HG03575 (cell line): ENCODE data around the gene RNF146.

ENCODE experiments used
- ATAC-seq: cut with Tn5 transposase; IDR thresholded peaks from one replicate; pipeline ENCODE4 v1.9.1; 2021; ENCODE audit not compliant: unreplicated experiment, insufficient number of reproducible peaks, low FRiP score; ENCODE audit errors: extremely low read depth

Gene RNF146

GRCh38 chr6:127277878-127278843 is 11.5 kb downstream of the RNF146 start:
- ATAC-seq = no peak

GRCh38 chr6:127279815-127280214 is 13.2 kb downstream of the RNF146 start:
- ATAC-seq = no peak

GRCh38 chr6:127282184-127282583 is 15.5 kb downstream of the RNF146 start:
- no peak for ATAC-seq

- no peak for ATAC-seq
Measured at GRCh38 chr6:127288705-127289104, 22.0 kb downstream of the RNF146 start.

GRCh38 chr6:127289934-127290333 is 23.3 kb downstream of the RNF146 start:
- ATAC-seq = no peak

GRCh38 chr6:127290391-127291265 is 24.0 kb downstream of the RNF146 start:
- no peak for ATAC-seq

- peak; percentile 77 for ATAC-seq
Measured at GRCh38 chr6:127291495-127291894, 24.8 kb downstream of the RNF146 start.

GRCh38 chr6:127297502-127298070 is 30.9 kb downstream of the RNF146 start:
- ATAC-seq = no peak

- no peak for ATAC-seq
Measured at GRCh38 chr6:127298475-127298874, 31.8 kb downstream of the RNF146 start.

- ATAC-seq = no peak
Measured at GRCh38 chr6:127299522-127300240, 33.0 kb downstream of the RNF146 start.

GRCh38 chr6:127300411-127300810 is 33.7 kb downstream of the RNF146 start:
- ATAC-seq = no peak

GRCh38 chr6:127301199-127301700 is 34.6 kb downstream of the RNF146 start:
- ATAC-seq = no peak

GRCh38 chr6:127302728-127303660 is 36.3 kb downstream of the RNF146 start:
- peak; percentile 80 for ATAC-seq

GRCh38 chr6:127303917-127304316 is 37.3 kb downstream of the RNF146 start:
- ATAC-seq = no peak

GRCh38 chr6:127305741-127306140 is 39.1 kb downstream of the RNF146 start:
- ATAC-seq = no peak

- no peak for ATAC-seq
Measured at GRCh38 chr6:127317388-127318128, 50.9 kb downstream of the RNF146 start.

- ATAC-seq = no peak
Measured at GRCh38 chr6:127319686-127320085, 53.0 kb downstream of the RNF146 start.
